Measurements from ENCODE around the gene PGLYRP1.

The PGLYRP1 gene

DNA sequence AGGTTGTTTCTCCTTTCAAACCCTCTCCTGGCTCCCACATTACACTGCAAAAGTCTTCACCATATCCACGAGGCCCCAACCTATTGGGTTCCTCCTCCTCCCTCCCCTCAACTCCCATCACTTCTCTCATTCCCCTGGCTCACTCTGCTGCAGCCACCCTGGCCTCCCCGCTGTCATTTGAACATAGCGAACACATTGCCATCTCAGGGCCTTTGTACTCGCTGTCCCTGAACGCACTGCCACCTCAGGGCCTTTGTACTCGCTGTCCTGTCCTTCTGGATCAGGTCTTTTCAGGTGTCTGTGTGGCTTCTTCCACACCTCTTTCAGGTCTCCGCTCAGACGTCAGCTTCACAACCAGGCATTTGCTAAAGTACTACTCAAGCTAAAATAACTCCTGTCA, 25.9 kb downstream of the PGLYRP1 start:
- Mint-ChIP-seq H3K9me3 (no peaks in the 10 kb centered on the region), H3K36me3 (peaks cover 11% of the 10 kb centered on the region), H3K27ac (no peak overlapping the region), H3K27me3 (no peaks in the 10 kb centered on the region), H3K4me1 (peaks cover 42% of the 10 kb centered on the region), H3K4me3 (no peak overlapping the region)

DNA sequence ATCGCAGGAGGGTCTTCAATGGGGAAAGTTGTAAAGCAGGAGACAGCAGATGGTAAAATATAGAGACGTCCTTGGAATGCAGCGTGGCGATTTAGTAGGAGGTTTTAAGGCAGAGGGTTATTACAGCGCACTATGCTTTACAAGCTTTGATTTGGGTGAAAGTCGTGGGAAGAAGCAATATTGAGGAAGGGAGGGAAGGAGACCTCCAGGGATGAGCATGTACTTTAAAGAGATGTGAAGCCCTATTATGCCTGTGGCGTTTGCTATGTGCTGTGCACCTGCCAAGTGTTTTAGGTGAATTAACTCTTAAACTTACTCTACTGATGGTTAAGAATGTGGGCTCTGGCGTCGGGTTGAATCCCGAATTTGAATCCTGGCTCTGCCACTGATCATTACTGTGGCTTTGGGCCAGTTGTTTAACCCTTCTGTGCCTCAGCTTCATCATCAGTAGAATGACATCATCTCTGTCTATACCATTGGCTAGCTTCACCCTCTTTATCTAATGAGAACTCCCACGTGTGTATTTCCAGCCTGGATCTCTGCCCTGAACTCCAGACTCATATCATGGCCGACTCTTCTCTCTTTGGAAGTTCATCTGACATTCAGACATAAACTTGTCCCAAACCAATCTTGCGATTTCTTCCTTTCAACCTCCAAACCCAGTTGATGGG, 27.0 kb downstream of the PGLYRP1 start:
- H3K4me1 Mint-ChIP-seq: peaks cover 37% of the 10 kb centered on the region
- H3K27me3 Mint-ChIP-seq: peaks cover 1% of the 10 kb centered on the region
- H3K36me3 Mint-ChIP-seq: peaks cover 11% of the 10 kb centered on the region
- H3K27ac Mint-ChIP-seq: no peak overlapping the region
- H3K9me3 Mint-ChIP-seq: no peaks in the 10 kb centered on the region
- H3K4me3 Mint-ChIP-seq: no peak overlapping the region

DNA sequence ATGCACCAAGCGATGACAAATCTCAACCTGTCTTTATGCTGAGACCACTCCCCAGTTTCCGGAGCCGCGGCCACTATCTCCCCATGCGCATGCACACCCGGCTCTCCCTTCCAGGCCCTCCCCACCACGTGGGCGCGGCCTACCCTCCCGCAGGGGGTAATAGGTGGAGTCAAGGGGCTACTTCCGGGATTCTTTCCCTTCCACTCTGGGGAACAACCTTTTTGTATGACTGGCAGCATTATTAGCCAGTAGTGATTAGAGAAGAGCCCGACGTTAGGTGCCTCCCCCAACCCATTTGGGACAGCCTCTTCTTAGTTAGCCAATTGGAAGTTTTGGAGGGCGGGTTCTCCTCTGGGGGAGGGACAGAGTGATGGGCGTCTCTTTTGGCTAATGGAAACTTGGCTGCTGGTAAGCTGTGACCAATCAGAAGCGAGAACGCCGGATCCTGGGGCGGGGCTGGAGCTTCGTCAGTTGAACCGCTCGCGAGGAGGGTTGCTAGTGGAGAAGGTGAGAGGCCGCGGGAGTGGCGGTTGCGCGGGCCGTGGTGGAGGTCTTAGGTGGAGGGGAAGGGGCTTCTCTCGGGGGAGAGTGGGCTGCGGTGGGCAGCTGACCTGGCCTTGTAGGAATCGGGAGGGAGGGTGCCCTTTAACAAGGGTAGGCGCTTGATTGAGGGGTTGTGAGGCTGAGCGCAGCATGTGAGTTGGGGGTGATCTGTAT, 27.7 kb downstream of the PGLYRP1 start, which contains the start of gene CCDC61:
CCDC61 (plus strand) TSS at position 470 of the 717 bp plus-strand sequence. CDS start 7,552 bp downstream, outside the sequence.
- no peak within 1 kb of the TSS for H3K27ac Mint-ChIP-seq
- no peaks in the 10 kb centered on the region for H3K9me3 Mint-ChIP-seq
- peaks cover 30% of the 10 kb centered on the region for H3K4me1 Mint-ChIP-seq
- H3K4me3 Mint-ChIP-seq: no peak within 1 kb of the TSS
- H3K36me3 Mint-ChIP-seq: peaks cover 11% of the 10 kb centered on the region
- H3K27me3 Mint-ChIP-seq: peaks cover 5% of the 10 kb centered on the region

DNA sequence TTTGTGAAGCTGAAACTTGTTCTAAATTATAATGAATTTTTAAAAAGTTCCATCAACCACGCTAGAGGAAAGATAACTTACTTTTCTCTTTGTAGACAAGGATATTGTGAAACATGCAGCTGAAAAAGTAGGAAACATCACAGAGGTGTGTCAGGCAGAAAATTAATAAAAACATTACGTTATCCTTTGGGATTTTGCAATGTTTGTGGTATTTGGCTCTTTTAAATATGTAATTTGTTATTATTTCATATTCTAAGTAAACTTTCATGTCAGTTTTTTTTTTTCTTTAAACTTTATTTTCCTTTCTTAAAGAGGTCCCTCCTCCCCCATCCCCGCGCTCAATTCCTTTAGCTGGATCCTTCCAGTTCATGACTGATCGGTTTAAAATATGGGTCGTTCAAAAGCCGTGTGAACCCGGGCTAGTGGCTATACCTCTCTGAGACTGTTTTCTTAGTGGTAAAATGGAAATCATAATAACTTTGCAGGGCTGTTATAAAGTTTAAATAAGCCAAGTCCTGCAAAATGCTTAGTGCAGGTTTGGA, 28.3 kb downstream of the PGLYRP1 start:
- peaks cover 7% of the 10 kb centered on the region for H3K27me3 Mint-ChIP-seq
- peaks cover 24% of the 10 kb centered on the region for H3K4me1 Mint-ChIP-seq
- H3K4me3 Mint-ChIP-seq: no peak overlapping the region
- H3K36me3 Mint-ChIP-seq: peaks cover 11% of the 10 kb centered on the region
- H3K27ac Mint-ChIP-seq: no peak overlapping the region
- H3K9me3 Mint-ChIP-seq: no peaks in the 10 kb centered on the region

DNA sequence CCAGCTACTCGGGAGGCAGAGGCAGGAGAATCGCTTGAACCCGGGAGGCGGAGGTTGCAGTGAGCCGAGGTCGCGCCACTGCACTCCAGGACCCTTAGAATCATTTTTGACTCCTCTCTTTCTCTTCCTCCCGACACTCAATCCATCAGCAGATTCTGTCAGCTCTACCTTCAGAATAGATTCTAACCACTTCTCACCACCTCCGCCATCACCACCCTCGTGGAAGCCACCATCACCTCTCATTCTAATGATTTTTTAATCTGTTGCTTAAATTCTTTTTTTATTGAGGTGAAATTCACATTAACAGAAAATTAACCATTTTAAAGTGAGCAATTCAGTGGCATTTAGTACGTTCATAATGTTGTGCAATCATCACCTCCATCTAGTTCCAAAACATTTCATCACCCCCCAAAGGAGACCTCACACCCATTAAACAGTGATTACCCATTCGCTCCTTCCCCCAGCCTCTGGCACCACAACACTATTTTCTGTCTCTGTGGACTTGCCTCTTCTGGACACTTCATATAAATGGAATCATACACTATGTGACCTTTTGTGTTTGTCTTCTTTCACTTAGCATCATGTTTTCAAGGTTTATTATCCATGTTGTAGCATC, 32.6 kb downstream of the PGLYRP1 start:
- no peak overlapping the region for H3K4me3 Mint-ChIP-seq
- H3K4me1 Mint-ChIP-seq: no peaks in the 10 kb centered on the region
- no peaks in the 10 kb centered on the region for H3K9me3 Mint-ChIP-seq
- H3K27me3 Mint-ChIP-seq: peaks cover 11% of the 10 kb centered on the region
- H3K36me3 Mint-ChIP-seq: no peaks in the 10 kb centered on the region
- H3K27ac Mint-ChIP-seq: no peak overlapping the region

DNA sequence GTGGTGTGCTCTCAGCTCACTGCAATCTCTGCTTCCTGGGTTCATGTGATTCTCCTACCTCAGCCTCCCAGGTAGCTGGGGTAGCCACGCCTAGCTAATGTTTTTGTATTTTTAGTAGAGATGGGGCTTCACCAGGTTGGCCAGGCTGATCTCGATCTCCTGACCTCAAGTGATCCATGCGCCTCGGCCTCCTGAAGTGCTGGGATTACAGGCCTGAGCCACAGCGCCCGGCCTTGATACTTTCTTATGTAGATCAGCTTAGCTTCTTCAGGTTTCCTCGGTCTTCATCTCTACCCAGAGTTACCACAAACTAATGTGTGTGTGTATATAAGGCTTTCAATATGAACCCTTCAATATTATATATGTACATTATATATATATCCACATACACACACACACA, 37.5 kb downstream of the PGLYRP1 start:
- Mint-ChIP-seq H3K4me1 (no peaks in the 10 kb centered on the region), H3K27ac (no peak overlapping the region), H3K27me3 (peaks cover 11% of the 10 kb centered on the region), H3K4me3 (no peak overlapping the region), H3K9me3 (no peaks in the 10 kb centered on the region), H3K36me3 (no peaks in the 10 kb centered on the region)

DNA sequence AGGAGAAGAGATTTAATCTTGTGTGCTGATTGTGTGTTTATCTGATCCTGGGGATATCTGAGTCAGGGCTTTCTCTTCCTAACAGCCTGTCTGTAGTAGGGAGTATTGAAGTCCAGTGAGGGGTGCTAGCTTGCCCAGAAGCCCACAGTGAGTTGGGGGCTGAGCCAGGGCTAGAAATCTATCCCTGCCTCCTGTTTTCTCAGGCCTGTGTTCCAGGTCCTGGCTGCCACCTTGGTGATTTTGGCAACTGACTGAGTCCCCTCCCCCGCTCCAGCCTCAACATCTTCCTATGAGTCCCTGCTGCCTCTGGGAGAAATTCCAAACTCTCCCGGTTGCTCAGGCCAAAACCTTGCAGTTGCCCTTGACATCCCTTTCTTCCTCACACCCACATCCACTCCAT, 41.5 kb downstream of the PGLYRP1 start:
- no peak overlapping the region for H3K27ac Mint-ChIP-seq
- H3K4me1 Mint-ChIP-seq: no peaks in the 10 kb centered on the region
- no peaks in the 10 kb centered on the region for H3K9me3 Mint-ChIP-seq
- no peaks in the 10 kb centered on the region for H3K36me3 Mint-ChIP-seq
- no peak overlapping the region for H3K4me3 Mint-ChIP-seq
- peaks cover 7% of the 10 kb centered on the region for H3K27me3 Mint-ChIP-seq

DNA sequence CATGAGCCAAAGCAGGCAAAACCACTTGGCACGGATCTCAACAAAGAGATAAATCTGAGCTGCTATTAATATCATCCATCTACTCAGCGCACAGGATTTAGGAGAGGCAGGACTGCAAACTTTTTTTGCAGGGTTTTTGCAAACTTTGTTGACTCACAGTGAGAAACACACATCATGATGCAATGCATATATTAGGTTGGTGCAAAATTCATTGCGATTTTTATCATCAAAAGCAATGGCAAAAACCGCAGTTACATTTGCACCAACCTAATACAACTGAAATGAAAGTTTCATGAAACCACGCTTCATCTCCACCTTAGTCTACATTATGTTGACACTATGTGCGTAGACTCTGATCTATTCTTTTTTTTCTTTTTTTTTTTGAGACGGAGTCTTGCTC, 44.7 kb downstream of the PGLYRP1 start:
- H3K36me3 Mint-ChIP-seq: no peaks in the 10 kb centered on the region
- H3K4me3 Mint-ChIP-seq: no peak overlapping the region
- peaks cover 3% of the 10 kb centered on the region for H3K4me1 Mint-ChIP-seq
- H3K9me3 Mint-ChIP-seq: no peaks in the 10 kb centered on the region
- no peak overlapping the region for H3K27ac Mint-ChIP-seq
- H3K27me3 Mint-ChIP-seq: peaks cover 22% of the 10 kb centered on the region

DNA sequence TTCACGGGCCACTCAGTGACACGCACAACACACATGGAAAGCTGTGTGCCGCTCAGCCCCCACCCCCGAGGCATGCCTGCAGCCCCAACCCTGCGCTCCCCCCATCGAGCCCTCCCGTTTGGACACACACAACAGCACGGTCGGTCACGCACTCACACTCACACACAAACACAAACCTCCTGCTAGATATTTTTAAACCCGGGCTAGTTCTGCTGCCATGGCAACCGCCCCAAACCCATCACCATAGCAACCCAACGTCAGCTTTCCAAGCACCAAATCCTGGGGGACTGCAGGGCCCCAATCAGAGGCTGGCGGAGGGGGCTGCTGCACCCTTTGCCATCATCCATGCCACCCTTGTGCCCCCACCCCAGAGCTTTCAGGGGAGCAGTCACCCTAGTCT, 46.7 kb downstream of the PGLYRP1 start:
- H3K27ac Mint-ChIP-seq: no peak overlapping the region
- peaks cover 16% of the 10 kb centered on the region for H3K4me1 Mint-ChIP-seq
- no peak overlapping the region for H3K4me3 Mint-ChIP-seq
- H3K27me3 Mint-ChIP-seq: peaks cover 29% of the 10 kb centered on the region
- no peaks in the 10 kb centered on the region for H3K36me3 Mint-ChIP-seq
- H3K9me3 Mint-ChIP-seq: no peaks in the 10 kb centered on the region

DNA sequence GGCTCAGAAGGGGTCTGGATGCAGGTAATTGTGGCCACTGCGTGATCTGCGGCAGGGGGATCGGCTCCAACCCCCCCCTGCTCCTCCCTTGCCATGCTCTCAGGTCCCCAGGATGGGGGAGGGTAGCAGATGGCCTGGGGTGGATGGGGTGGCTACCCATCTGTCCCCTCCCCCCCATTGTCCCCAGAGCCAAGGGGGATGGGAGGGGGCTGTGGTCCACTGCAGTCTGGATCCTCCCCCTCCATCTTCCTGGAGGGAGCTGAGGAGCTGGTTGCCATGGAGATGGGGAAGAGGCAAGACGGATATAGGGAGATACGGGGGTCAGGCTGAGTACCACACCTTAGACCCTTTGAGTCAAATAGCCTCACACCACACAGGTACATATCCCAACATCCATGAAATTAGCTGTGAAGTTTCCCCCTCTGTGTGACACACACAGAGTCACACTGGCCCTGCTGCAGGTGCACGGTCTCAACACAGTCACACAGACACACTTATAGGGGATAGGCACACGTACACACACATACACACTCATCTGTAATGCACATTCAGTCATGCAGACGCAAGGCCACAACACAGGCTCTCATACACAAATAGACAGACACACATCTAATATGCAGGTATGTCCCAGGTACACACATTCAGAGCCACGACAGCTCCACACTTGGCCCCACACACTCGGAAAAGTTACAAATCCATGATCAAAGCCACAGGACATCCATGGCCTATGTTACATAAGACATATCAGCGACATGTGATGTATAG, 47.4 kb downstream of the PGLYRP1 start:
- H3K27me3 Mint-ChIP-seq: peaks cover 32% of the 10 kb centered on the region
- no peak overlapping the region for H3K4me3 Mint-ChIP-seq
- H3K27ac Mint-ChIP-seq: no peak overlapping the region
- no peaks in the 10 kb centered on the region for H3K36me3 Mint-ChIP-seq
- H3K4me1 Mint-ChIP-seq: peaks cover 18% of the 10 kb centered on the region
- no peaks in the 10 kb centered on the region for H3K9me3 Mint-ChIP-seq

DNA sequence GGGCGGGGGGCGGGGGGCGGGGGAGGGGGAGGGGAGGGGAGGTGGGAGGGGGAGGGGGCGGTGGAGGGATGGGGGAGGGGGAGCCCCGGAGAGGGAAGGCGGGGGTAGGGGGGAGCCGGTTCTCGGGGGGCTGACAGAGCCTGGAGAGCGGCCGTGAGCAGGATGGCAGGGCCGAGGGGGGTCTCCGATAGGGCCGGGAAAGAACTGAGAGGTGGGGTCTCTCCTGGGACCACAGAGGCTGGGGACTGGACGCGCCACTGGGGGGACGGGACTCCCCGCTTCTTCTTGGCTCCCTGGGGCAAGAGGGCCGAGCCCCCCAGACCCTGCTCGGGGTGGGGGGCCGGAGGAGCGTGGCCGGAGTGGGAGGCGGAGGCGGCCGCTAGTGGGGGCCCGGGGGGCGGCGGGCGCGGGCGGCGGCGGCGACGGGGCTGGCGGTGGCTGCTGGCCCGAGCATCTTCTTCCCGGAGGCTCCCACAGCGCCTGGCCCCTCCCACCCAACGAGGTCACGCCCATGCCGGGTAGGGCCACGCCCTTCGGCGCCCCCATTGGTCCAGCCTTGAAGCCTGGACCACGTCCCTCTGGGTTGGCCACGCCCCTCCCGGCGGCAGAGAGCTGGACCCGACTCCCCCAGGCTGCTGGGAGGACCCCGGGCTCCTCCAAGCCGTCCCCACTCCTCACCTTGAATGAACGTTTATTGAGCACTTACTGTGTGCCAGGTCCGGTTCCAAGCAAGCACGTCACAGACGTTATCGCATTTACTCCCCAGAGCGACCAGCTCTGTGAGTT, 49.1 kb downstream of the PGLYRP1 start, which contains the start of gene NOVA2:
NOVA2 (minus strand) TSS at position 313 of the 786 bp plus-strand sequence. CDS start 514 bp downstream, outside the sequence.
- Mint-ChIP-seq H3K27ac (no peak within 1 kb of the TSS), H3K4me1 (peaks cover 18% of the 10 kb centered on the region), H3K4me3 (peak within 1 kb of the TSS; percentile 34), H3K27me3 (peaks cover 45% of the 10 kb centered on the region), H3K9me3 (no peaks in the 10 kb centered on the region), H3K36me3 (no peaks in the 10 kb centered on the region)

DNA sequence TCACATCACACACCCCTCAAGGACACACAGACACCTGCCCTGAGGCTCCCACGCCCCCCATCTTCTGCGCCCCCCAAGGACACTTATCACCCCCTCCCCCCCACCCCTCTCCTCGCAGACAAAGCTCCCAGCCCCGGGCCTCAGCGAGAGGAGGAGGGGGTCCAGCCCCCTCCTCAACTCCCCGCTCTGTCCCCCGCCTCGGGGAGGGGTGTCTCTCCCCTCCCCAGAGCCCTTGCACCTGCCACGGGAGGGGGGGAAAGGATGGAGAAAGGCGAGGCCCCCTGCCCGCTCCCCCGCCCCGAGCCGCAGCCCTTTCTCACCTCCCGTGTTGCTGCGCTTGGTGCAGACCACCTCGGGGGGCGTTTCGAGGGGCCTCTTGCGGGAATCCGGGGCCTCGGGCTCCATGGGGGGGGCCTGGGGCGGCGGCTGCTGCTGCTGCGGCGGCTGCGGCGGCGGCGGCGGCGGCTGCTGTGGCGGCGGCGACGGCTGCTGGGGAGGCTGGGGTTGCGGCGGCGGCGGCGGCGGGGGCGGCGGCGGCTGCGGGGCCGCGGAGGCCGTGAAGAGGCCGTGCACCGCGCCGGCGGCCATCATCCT, 49.8 kb downstream of the PGLYRP1 start:
- Mint-ChIP-seq H3K27ac (no peak overlapping the region), H3K27me3 (peaks cover 47% of the 10 kb centered on the region), H3K9me3 (no peaks in the 10 kb centered on the region), H3K4me1 (peaks cover 18% of the 10 kb centered on the region), H3K36me3 (no peaks in the 10 kb centered on the region), H3K4me3 (peak overlapping the region; percentile 2)

DNA sequence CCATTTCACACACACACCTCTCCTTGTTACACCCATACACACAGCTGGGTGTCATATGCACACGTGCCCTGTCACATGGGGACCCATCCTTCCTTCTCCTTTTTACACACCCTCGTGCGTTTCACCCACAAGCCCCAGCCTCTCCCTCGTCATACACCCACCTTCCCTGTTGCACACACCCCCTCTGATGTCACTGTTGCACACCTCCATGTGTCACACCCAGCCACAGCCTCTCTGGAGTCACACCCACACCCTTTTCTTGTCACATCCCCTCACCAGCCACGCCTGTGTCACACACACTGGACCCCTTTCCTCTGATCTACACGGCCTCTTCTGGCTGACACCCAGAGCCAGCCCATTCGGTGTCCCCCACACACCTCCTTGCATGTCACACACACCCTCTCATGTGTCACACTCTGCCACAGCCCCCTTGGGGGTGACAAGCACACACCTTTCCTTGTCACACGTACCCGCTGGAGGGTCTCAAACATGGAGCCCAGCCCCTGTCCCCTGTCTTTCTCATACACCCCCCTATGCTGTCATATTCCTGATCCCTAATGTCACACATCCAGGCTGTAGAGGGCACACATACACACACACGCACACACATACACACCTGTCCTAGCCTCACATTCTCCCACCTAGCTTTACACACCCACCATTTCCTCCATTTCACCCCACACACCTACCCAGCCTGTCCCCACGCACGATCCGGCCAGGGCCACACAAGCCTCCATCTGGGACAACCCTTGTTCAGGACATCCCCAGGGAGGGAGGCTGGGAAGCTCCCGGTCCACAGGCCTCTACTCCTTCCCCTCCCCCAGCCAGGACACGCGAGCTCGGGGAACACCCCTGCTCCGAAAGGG, 50.5 kb downstream of the PGLYRP1 start:
- Mint-ChIP-seq H3K36me3 (no peaks in the 10 kb centered on the region), H3K4me3 (peak overlapping the region; percentile 2), H3K27me3 (peaks cover 50% of the 10 kb centered on the region), H3K4me1 (peaks cover 18% of the 10 kb centered on the region), H3K27ac (peak overlapping the region; percentile 19), H3K9me3 (no peaks in the 10 kb centered on the region)

All from activated naive CD4-positive, alpha-beta T cell treated with anti-CD3 and anti-CD28 coated beads, Interleukin-2, amount 50 U/mL, for 24 hours (primary cell).